Nephron (organoid): Measurements from ENCODE around the gene SPNS3.

Experiments used
- H3K27ac Mint-ChIP-seq, 3 experiments: 2 replicates each; pipeline ENCODE4 v1.8.0; 2020; ENCODE audit warnings: mixed read lengths in 3 of 3, mild to moderate bottlenecking in 2 of 3, moderate library complexity in 1 of 3
- H3K27me3 Mint-ChIP-seq: 2 replicates; pipeline ENCODE4 v1.8.0; 2021; ENCODE audit warnings: low read depth, mild to moderate bottlenecking, moderate library complexity, mixed read lengths
- H3K36me3 Mint-ChIP-seq: 2 replicates; pipeline ENCODE4 v1.8.0; 2020; ENCODE audit warnings: low read depth, mixed read lengths
- H3K4me1 Mint-ChIP-seq: 2 replicates; pipeline ENCODE4 v1.8.0; 2020; ENCODE audit warnings: mixed read lengths
- H3K4me3 Mint-ChIP-seq, 3 experiments: 2 replicates each; pipeline ENCODE4 v1.8.0; 2020; ENCODE audit warnings: mild to moderate bottlenecking in 3 of 3, mixed read lengths in 3 of 3, moderate library complexity in 2 of 3
- H3K9me3 Mint-ChIP-seq: 2 replicates; pipeline ENCODE4 v1.8.0; 2020; ENCODE audit warnings: mixed read lengths
- TF ChIP-seq, protein P1 (sequence below), 3 experiments: fragments of 200-600 bp; sonication (generic); IDR thresholded peaks; one replicate each; pipeline ENCODE4 v1.5.0; 2021; ENCODE audit warnings: antibody characterized with exemption in 3 of 3; ENCODE audit not compliant: unreplicated experiment in 3 of 3

SPNS3 gene

DNA sequence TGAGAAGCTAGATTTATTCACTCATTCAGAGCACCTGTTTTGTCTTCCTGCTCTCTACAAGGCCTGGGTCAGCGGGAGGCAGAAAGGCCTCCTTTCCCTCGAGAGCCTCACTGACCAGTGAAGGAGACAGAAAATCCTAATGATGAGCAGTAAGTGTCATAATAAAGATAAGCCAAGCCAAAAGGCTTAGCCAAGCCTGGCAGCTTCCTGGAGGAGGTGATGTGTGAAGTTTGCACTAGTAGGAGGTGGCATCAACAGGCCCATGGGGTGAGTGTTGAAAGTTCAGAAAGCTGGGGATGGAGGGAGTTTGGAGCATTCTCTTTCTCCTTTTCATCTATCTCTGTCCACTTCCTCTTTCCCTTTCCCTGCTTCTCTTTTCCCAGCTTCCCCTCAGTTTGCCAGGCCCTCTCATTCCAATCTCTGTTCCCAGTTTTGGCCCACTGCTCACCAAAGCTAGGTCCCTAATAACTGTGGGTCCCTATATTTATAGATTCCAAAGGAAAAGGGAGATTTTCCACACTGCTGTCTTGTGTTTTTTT lies 16.5 kb upstream of the SPNS3 start:
- H3K36me3 Mint-ChIP-seq = no peaks in the 10 kb centered on the region
- no peaks in the 10 kb centered on the region for H3K9me3 Mint-ChIP-seq
- no peaks in the 10 kb centered on the region for H3K4me1 Mint-ChIP-seq
- TF ChIP-seq, protein P1, sequence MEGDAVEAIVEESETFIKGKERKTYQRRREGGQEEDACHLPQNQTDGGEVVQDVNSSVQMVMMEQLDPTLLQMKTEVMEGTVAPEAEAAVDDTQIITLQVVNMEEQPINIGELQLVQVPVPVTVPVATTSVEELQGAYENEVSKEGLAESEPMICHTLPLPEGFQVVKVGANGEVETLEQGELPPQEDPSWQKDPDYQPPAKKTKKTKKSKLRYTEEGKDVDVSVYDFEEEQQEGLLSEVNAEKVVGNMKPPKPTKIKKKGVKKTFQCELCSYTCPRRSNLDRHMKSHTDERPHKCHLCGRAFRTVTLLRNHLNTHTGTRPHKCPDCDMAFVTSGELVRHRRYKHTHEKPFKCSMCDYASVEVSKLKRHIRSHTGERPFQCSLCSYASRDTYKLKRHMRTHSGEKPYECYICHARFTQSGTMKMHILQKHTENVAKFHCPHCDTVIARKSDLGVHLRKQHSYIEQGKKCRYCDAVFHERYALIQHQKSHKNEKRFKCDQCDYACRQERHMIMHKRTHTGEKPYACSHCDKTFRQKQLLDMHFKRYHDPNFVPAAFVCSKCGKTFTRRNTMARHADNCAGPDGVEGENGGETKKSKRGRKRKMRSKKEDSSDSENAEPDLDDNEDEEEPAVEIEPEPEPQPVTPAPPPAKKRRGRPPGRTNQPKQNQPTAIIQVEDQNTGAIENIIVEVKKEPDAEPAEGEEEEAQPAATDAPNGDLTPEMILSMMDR (IDR thresholded peaks at IDR 0.05; ENCODE audit: unreplicated experiment in 3 of 3) = no peak
- no peak overlapping the region for H3K27ac Mint-ChIP-seq
- H3K4me3 Mint-ChIP-seq = no peak overlapping the region
- peaks cover 7% of the 10 kb centered on the region for H3K27me3 Mint-ChIP-seq

DNA sequence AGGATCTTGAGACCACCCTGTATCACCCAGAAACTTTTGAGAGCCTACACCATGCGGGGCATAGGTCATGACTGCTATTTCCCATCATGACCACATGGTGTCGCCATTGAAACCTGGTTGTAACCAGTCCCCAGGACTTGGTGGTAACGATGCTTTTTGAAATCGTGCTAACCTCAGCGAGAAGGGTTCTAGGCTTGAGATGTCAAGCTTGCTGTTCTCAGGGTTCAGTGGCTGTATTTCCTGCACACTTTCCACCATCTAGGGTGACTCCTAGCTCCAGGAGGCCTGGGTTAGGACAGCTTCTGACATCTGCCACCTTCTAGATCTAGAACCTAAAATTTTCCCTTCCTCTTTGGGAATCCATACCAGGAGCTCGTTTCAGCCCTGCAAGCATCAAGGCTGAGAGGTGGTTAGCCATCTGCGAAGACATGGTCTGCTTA lies 13.0 kb upstream of the SPNS3 start:
- no peaks in the 10 kb centered on the region for H3K9me3 Mint-ChIP-seq
- H3K27ac Mint-ChIP-seq = no peak overlapping the region
- H3K36me3 Mint-ChIP-seq = no peaks in the 10 kb centered on the region
- peaks cover 3% of the 10 kb centered on the region for H3K27me3 Mint-ChIP-seq
- no peak overlapping the region for H3K4me3 Mint-ChIP-seq
- TF ChIP-seq, protein P1 (IDR thresholded peaks at IDR 0.05; ENCODE audit: unreplicated experiment in 3 of 3) = peak; percentile 78 to 82 (median 81)
- H3K4me1 Mint-ChIP-seq = no peaks in the 10 kb centered on the region

DNA sequence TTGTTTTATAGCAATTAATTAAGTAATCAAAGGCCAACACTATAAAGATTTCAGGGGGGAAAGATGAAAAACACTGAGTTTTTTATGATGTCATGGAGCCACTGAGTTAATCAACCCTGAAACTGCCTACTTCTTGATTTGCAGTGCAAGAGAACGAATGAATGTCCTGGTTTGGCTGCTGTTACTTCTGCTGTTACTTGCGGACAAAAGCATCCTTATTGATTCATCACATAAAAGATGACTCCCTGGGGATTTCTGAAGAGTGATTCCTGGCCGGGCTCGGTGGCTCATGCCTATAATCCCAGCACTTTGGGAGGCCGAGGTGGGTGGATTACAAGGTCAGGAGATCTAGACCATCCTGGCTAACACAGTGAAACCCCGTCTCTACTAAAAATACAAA lies 10.9 kb upstream of the SPNS3 start:
- no peaks in the 10 kb centered on the region for H3K9me3 Mint-ChIP-seq
- H3K27me3 Mint-ChIP-seq = no peaks in the 10 kb centered on the region

DNA sequence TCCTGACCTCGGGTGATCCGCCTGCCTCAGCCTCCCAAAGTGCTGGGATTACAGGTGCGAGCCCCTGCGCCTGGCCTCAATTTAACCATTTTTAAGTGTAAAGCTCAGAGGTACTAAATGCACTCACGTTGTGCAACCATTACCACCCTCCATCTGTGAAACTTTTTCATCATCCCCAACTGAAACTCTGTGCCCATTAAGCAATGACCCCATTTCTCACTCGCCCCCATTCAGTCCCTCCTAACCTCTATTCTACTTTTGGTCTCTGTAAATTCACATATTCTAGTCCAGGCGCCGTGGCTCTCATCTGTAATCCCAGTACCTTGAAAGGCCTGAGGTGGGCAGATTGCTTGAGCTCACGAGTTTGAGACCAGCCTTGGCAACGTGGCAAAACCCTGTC lies 8.3 kb upstream of the SPNS3 start:
- Mint-ChIP-seq H3K9me3 (no peaks in the 10 kb centered on the region), H3K27me3 (no peaks in the 10 kb centered on the region), H3K4me3 (no peak overlapping the region), H3K36me3 (no peaks in the 10 kb centered on the region), H3K27ac (no peak overlapping the region), H3K4me1 (no peaks in the 10 kb centered on the region)
- TF ChIP-seq, protein P1 (IDR thresholded peaks at IDR 0.05; ENCODE audit: unreplicated experiment in 3 of 3) = no peak

More for the DNA sequence above, 10.9 kb upstream of the SPNS3 start:
- Mint-ChIP-seq H3K4me1 (no peaks in the 10 kb centered on the region), H3K27ac (no peak overlapping the region), H3K4me3 (no peak overlapping the region), H3K36me3 (no peaks in the 10 kb centered on the region)
- TF ChIP-seq, protein P1 (IDR thresholded peaks at IDR 0.05; ENCODE audit: unreplicated experiment in 3 of 3) = no peak

DNA sequence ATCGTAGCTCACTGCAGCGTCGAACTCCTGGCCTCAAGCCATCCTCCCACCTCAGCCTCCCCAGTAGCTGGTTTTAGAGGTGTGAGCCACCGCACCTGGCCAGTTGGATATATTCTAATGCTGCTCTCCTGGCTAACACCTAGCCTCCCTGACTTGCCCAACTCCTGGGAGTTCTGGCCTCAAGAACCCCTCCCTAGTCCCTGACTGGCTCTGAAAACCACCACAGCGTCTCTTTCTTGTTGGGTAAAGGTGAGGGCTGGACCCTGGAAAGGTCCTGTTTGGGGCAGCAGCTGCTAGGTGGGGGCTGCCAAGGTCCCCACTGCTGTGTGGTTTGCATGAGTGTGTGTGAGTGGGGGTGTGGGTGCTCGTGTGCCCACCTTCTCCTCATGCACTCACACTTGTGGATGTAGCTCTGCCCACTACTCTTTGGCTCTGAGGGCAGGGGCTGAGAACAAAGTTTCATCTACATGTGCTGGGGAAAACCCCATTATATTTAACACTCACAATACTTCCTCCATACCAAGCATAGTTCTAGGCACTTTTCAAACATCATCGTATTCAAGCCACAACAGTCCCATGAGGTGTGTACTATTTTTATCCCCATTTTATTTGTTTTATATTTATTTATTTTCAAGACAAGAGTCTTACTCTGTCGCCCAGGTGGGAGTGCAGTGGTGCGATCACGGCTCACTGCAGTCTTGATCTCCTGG lies 7.1 kb upstream of the SPNS3 start:
- no peaks in the 10 kb centered on the region for H3K27me3 Mint-ChIP-seq
- H3K4me3 Mint-ChIP-seq = no peak overlapping the region
- no peak overlapping the region for H3K27ac Mint-ChIP-seq
- TF ChIP-seq, protein P1 (IDR thresholded peaks at IDR 0.05; ENCODE audit: unreplicated experiment in 3 of 3) = no peak
- H3K9me3 Mint-ChIP-seq = no peaks in the 10 kb centered on the region
- no peaks in the 10 kb centered on the region for H3K36me3 Mint-ChIP-seq
- no peaks in the 10 kb centered on the region for H3K4me1 Mint-ChIP-seq

DNA sequence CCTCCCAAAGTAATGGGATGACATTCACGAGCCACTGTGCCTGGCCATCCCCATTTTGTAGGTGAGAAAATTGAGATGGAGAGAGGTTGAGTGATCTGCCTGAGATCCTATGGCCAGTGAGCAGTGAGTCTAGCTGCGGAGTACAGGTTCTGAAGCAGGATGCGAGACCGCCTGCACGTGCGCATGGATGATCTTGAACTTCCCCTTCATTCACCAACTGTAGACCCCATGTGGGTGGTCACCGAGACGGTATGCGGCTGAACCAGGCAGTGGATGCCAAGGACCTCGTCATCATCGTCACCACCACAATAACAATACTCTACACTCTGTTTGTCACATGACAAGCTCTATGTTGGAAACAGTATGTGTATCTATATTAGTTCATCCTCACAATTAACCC lies 6.2 kb upstream of the SPNS3 start:
- no peaks in the 10 kb centered on the region for H3K27me3 Mint-ChIP-seq
- H3K27ac Mint-ChIP-seq = no peak overlapping the region
- H3K4me3 Mint-ChIP-seq = no peak overlapping the region
- TF ChIP-seq, protein P1 (IDR thresholded peaks at IDR 0.05; ENCODE audit: unreplicated experiment in 3 of 3) = no peak
- H3K4me1 Mint-ChIP-seq = no peaks in the 10 kb centered on the region
- H3K36me3 Mint-ChIP-seq = no peaks in the 10 kb centered on the region
- H3K9me3 Mint-ChIP-seq = no peaks in the 10 kb centered on the region
